Renal cortical epithelial cell (primary cell): ENCODE results near the gene ITGA8. TPM values are rescaled to one million over a fixed set of nuclear protein-coding genes. Genes with fewer than 3 reads are reported as not detected.
"Not testable (repeated sequence)": the region's sequence is repeated elsewhere in the genome, so short reads cannot be mapped to it uniquely, and the experiment has no call there.

Experiments
- DNase-seq: peaks from one replicate; pipeline ENCODE4 v3.0.0-alpha.2; 2011; ENCODE audit warnings: low read depth
- total RNA-seq: library from RNA; depleted of rRNA; stranded (reverse); fragments of >200 nt; gene quantifications from 2 replicates; pipeline ENCODE4 v1.2.3, GENCODE V29; 2014

The ITGA8 gene
- total RNA-seq, 1 donor from 2014 or later: 0.05 TPM

GRCh38 chr10:15558136-15558535, 161.6 kb downstream of the ITGA8 start:
- DNase-seq: no peak

DNA sequence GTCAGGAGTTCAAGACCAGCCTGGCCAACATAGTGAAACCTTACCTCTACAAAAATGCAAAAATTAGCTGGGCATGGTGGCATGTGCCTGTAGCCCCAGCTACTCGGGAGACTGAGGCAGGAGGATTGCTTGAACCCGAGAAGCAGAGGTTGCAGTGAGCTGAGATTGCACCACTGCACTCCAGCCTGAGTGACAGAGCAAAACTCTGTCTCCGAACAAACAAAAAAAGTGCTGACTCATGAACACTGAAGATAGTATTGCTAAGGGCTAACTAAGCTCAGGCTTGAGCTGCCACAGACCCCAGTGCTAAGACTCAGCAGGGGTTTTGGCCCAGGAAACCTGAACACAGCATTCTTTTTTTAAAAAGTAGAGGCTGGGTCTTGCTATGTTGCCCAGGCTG, 162.6 kb downstream of the ITGA8 start:
- not testable (repeated sequence) for DNase-seq

GRCh38 chr10:15550950-15551349, 168.8 kb downstream of the ITGA8 start:
- no peak for DNase-seq

DNA sequence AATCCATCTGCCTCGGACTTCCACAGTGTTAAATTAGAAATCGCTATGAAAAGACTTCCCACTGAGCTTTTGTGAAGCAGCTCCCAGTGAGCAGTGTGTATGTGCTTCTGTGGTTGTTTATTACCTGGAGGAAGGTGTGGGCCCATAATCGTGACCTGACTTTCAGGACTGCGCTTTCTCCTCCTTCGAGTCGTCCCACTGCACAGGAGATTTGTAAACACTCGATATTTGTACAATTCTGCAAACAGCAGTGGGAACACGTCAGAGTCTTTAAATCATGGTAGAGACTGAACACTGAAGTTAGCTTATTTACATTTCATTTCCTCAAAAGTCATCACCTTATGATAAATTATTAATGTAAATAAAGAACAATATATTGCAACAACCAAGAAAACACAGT, 171.4 kb downstream of the ITGA8 start:
- no peak for DNase-seq

- DNase-seq: no peak
These were observed 173.1 kb downstream of the ITGA8 start for GRCh38 chr10:15546606-15547005.

DNA sequence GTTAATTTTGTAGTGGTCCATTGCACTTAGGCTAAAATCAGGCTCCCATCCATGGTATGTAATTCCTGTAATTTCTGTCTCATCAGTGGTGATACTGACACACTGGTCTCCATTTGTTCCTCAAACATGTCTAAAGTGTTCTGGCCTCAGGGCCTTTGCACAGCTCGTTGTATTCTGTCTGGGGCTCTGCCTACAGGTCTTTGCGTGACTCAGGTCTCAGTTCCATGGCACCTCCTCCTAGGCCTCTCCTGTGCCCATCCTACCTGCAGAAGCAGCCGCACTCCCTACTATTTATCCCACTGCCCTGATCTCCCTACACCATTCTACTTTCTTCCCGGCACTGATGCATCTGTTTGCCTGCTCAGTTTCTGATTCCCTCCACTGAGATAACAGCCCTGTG, 173.8 kb downstream of the ITGA8 start:
- no peak for DNase-seq

DNA sequence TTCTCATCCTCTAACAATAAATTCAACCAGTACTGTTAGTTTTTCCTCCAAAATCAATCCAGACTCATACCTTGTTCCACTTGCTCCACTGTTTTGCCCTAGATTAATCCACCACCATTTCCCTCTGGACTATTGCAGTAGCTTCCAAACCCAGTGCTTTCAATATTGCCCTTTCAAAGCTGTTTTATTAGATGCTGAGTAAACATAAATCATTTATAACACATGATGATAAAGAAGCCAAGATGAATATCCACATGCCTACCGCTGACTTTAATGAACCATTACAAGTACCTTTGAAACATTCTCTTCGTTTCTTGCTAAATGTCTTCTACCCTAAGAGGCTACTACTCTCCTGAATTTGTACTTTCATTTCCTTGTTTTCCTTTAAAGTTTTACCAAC, 174.5 kb downstream of the ITGA8 start:
- no peak for DNase-seq

GRCh38 chr10:15543994-15544393, 175.7 kb downstream of the ITGA8 start:
- no peak for DNase-seq

- no peak for DNase-seq
These were observed 176.9 kb downstream of the ITGA8 start for GRCh38 chr10:15542817-15543216.

DNA sequence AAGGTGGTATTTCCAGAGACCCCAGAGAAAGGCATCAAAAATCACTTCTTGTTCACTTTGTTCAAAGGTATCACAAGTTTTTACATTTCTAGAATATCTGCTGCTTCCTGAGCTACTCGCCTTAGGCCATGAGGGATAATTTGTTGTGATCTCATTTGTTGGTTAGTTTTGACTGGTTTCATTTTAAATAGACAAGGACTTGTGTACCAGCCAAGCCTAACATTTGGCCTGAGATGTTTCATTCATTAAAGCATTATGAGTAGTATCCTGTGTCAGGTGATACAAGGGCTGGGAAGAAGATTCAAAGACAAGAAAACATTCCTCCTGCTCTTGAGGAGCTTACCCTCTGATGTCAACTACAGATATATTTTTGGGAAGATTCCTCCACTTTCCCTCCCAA, 178.3 kb downstream of the ITGA8 start:
- no peak for DNase-seq

DNA sequence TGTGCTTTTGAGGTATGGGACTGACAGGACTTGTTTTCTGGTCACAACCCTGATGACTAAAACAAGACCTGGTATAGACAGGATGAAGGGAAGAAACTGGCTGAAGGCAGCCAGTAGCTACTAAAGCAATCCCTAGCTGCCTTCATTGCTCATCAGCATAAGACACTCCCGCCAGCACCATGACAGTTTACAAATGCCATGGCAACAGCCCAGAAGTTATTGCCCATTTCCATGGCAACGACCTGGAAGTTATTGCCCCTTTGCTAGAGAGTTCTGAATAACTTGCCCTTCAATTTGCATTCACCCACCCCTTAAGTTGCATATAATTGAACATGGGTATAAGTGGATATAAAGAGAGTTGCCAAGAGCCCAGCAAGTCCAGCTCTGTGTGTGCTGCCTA, 179.0 kb downstream of the ITGA8 start:
- DNase-seq: no peak

DNA sequence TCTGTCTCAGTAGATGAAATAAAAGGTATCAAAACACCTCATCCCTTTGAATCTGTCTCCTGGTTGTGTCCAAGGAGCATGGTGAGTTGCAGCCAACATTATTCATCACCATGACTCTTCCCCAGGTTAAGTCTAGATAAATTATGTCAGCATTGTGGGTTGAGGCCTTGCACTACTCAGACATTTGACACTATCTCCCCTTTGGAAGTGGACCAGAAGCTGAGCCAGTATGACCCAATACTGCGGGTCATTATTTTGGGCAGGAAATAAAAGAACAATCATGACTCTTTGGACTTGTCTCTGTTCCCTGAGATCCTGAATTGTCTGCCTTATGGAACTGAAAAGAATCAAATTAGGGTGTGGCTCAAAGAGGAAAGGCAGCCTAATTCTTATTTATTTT, 180.5 kb downstream of the ITGA8 start:
- no peak for DNase-seq

GRCh38 chr10:15534928-15535538, 184.7 kb downstream of the ITGA8 start:
- not testable (repeated sequence) for DNase-seq

GRCh38 chr10:15531927-15532722, 187.6 kb downstream of the ITGA8 start:
- DNase-seq: no peak

DNA sequence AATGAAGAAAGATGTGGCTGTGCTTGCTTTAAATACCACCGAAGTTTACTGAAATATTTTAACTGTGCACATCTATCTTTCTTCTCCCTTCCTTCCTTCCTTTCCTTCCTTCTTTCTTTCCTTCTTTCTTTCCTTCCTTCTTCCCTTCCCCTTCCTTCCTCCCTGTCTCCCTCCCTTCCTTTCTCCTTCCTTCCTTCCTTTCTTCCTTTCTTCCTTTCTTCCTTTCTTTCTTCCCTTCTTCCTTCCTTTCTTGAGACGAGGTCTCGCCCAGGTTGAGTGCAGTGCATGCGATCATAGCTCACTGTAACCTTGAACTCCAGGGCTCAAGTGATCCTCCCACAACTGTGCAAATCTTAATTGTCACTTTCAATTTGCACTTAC, 190.9 kb downstream of the ITGA8 start:
- DNase-seq: no peak

DNA sequence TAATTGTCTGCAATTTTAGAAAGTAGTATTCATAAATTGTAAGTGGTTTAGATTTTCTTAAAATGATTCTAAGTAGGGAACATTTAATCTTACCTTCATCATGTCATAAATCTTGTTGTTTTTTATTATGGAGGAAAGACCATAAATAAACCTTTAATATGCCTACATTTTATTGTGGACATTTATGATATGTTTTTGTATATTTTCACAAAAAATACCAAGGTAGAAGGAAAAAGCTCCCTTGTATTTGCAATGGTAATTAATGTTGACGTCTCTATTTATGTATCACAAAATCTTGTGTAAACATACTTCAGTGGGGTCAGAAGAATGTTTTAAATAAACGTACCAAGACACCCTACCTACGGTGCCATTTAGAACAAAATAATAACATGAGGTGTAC, 193.0 kb downstream of the ITGA8 start:
- DNase-seq: no peak

- DNase-seq: no peak
These were observed 198.3 kb downstream of the ITGA8 start for GRCh38 chr10:15521328-15521903.

- DNase-seq: no peak
These were observed 201.5 kb downstream of the ITGA8 start for GRCh38 chr10:15518250-15518649.

GRCh38 chr10:15516256-15517085, 203.3 kb downstream of the ITGA8 start:
- no peak for DNase-seq

- no peak for DNase-seq
These were observed 204.5 kb downstream of the ITGA8 start for GRCh38 chr10:15515202-15515601.

DNA sequence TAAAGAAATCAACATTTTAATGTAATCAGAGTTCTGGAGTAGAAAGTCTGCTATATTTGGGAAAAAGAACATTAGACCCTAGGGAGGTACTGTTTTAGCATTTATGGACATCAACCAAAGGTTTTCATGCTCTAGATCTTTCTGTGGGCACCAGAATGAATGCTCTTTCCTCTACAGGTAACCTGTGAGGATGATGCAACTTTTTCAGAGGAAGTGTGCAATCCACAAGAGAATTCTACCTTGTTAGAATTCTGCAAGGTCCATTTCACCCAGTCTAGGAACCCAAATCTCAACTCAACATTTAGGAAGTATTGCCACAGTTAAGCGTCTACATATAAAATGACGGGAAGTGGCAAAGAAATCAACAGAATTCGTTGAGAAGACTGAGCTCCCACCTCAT, 208.8 kb downstream of the ITGA8 start:
- no peak for DNase-seq

DNA sequence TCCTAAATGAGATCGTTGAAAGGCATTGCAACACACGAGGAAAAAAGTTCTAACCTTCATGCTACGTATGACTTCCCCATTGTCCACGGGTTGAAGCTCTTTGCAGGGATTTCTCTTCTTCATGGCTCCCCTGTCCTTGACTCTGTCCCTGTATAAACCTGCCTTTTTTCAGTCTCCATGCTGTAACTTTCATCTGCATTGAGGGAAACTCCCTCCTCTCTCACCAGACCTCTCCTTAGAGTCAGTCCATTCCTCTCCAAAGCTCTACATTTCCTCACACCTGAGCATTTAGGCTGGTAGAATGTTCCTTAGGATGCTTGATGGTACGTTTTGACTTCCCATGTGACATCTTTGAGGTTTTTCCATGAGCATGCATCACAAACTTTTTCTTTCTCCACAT, 214.4 kb downstream of the ITGA8 start:
- DNase-seq: no peak
